Astrocyte of the hippocampus (primary cell): ENCODE results near the gene MACF1.
A peak's percentile ranks its signal among the peaks of the same experiment; 100 is the strongest.
"Not testable (repeated sequence)": the region's sequence is repeated elsewhere in the genome, so short reads cannot be mapped to it uniquely, and the experiment has no call there.

Experiments used
- DNase-seq: peaks from one replicate; pipeline ENCODE4 v3.0.0; 2011; ENCODE audit warnings: low read depth, low spot score

Gene MACF1

GRCh38 chr1:39178541-39179431 is 25.7 kb upstream of the MACF1 start:
- peak; percentile 88 for DNase-seq

GRCh38 chr1:39181311-39181710 is 23.2 kb upstream of the MACF1 start:
- DNase-seq = no peak

GRCh38 chr1:39182804-39183203 is 21.7 kb upstream of the MACF1 start:
- DNase-seq = no peak

GRCh38 chr1:39183503-39184353 is 20.8 kb upstream of the MACF1 start:
- peak; percentile 82 for DNase-seq

- no peak for DNase-seq
Measured at GRCh38 chr1:39184354-39184818, 20.1 kb upstream of the MACF1 start.

GRCh38 chr1:39187275-39188046 is 17.0 kb upstream of the MACF1 start:
- no peak for DNase-seq

GRCh38 chr1:39189592-39190041 is 14.9 kb upstream of the MACF1 start:
- no peak for DNase-seq

GRCh38 chr1:39190096-39190495 is 14.4 kb upstream of the MACF1 start:
- no peak for DNase-seq

- no peak for DNase-seq
Measured at GRCh38 chr1:39194398-39195051, 10.0 kb upstream of the MACF1 start.

GRCh38 chr1:39195166-39196111 is 9.1 kb upstream of the MACF1 start:
- peak; percentile 67 for DNase-seq

GRCh38 chr1:39196244-39197215 is 8.0 kb upstream of the MACF1 start:
- DNase-seq = peak; percentile 66

- no peak for DNase-seq
Measured at GRCh38 chr1:39199593-39199992, 4.9 kb upstream of the MACF1 start.

GRCh38 chr1:39205102-39205780 is 746 bp downstream of the MACF1 start:
- peak; percentile 68 for DNase-seq

- peak; percentile 22 for DNase-seq
Measured at GRCh38 chr1:39205781-39206464, 1.4 kb downstream of the MACF1 start.

- not testable (repeated sequence) for DNase-seq
Measured at GRCh38 chr1:39208360-39208759, 3.9 kb downstream of the MACF1 start.

GRCh38 chr1:39210649-39211048 is 6.2 kb downstream of the MACF1 start:
- DNase-seq = no peak

GRCh38 chr1:39212499-39212898 is 8.0 kb downstream of the MACF1 start:
- DNase-seq = no peak
